ENCODE measurements around the gene PIH1D2. TPM values are rescaled to one million over a fixed set of nuclear protein-coding genes. Genes with fewer than 3 reads are reported as not detected.

Gene PIH1D2
- total and polyA plus RNA-seq, 9 of the 15 experiments (the other 6 are each of a cell fraction or from before 2014, with no cell fraction given): 1.5 to 5.4 (median 3.0) TPM

GRCh38 chr11:112073941-112074811, at the start of gene PIH1D2, which contains the start of gene NKAPD1 (continued):
- TF ChIP-seq E4F1 (CRISPR knock-in tag; IDR thresholded peaks at IDR 0.05; ENCODE audit: borderline replicate concordance) (peak; percentile 27; the same call in 1 of the 2 replicates), RAD51 (IDR thresholded peaks at IDR 0.05; ENCODE audit: borderline replicate concordance, low read depth) (peak; percentile 54; the same call in 1 of the 2 replicates), KDM1A (IDR thresholded peaks at IDR 0.05) (peak; percentile 11 to 32; a peak in 1 of 4 replicates), ARID1B (IDR thresholded peaks at IDR 0.05) (0 out of 2 replicates have a peak, but pooled peaks have one; percentile 43), NR1H2 (CRISPR knock-in tag; IDR thresholded peaks at IDR 0.05) (no peak), NEUROD1 (IDR thresholded peaks at IDR 0.05; ENCODE audit: borderline replicate concordance, low read depth, low read length, partially characterized antibody) (peak; percentile 49), IFI16 (CRISPR knock-in tag; IDR thresholded peaks at IDR 0.05) (no peak), HCFC1 (IDR thresholded peaks at IDR 0.05; ENCODE audit: low read depth, low read length) (peak; percentile 72), ARID4B (CRISPR knock-in tag; IDR thresholded peaks at IDR 0.05) (peak; percentile 44; the same call in 1 of the 2 replicates), TFAM (CRISPR knock-in tag; conservative IDR thresholded peaks at IDR 0.05) (no peak), FOXJ3 (CRISPR knock-in tag; IDR thresholded peaks at IDR 0.05) (no peak), ZNF24 (IDR thresholded peaks at IDR 0.05) (peak; percentile 64; the same call in 1 of the 2 replicates), CAMTA2 (CRISPR knock-in tag; conservative IDR thresholded peaks at IDR 0.05) (no peak), ELF2 (CRISPR knock-in tag; IDR thresholded peaks at IDR 0.05) (peak; percentile 76; the same call in 1 of the 2 replicates), WHSC1 (IDR thresholded peaks at IDR 0.05; ENCODE audit: low read length) (no peak), TRIM24 (IDR thresholded peaks at IDR 0.05) (peak; percentile 63 to 100; a peak in 3 of 4 replicates), THAP7 (CRISPR knock-in tag; IDR thresholded peaks at IDR 0.05) (peak; percentile 71; the same call in 1 of the 2 replicates), YY1 (IDR thresholded peaks at IDR 0.05; ENCODE audit: borderline replicate concordance in 1 of 3, control insufficient read depth in 1 of 3, extremely low read depth in 1 of 3, insufficient read depth in 3 of 3, insufficient read length in 1 of 3, insufficient replicate concordance in 2 of 3, low read depth in 1 of 3, low read length in 2 of 3) (peak in 1 of 3 experiments; percentile 30), RCOR1 (IDR thresholded peaks at IDR 0.05; ENCODE audit: borderline replicate concordance in 1 of 2, low read depth in 2 of 2, low read length in 2 of 2) (no peak)
